Calu3 (cell line): Measurements from ENCODE around the gene KIF26B. TPM values are rescaled to one million over a fixed set of nuclear protein-coding genes. Genes with fewer than 3 reads are reported as not detected.

Source experiments
- BruUV-seq: library from RNA; stranded (reverse); fragments of 400-500 nt; replicated peaks from 2 replicates; lab custom pipeline; 2021; lab: Mats Ljungman, UMichigan
- CTCF ChIA-PET: fragments of 300-600 bp; sonication (Branson Sonifier 250); formaldehyde crosslinking; loops from one replicate; lab custom pipeline; 2022; ENCODE audit warnings: antibody characterized with exemption; lab: Charles Lee
- DNase-seq: peaks from one replicate; pipeline ENCODE4 v3.0.0; 2022
- H3K27ac Mint-ChIP-seq: one replicate; pipeline ENCODE4 v1.8.0; 2022; ENCODE audit warnings: mixed read lengths; ENCODE audit not compliant: unreplicated experiment
- H3K27me3 Mint-ChIP-seq: one replicate; pipeline ENCODE4 v1.8.0; 2022; ENCODE audit warnings: mixed read lengths; ENCODE audit not compliant: unreplicated experiment
- H3K36me3 Mint-ChIP-seq: one replicate; pipeline ENCODE4 v1.8.0; 2022; ENCODE audit warnings: mild to moderate bottlenecking, moderate library complexity, mixed read lengths; ENCODE audit not compliant: insufficient read depth, unreplicated experiment
- H3K4me1 Mint-ChIP-seq: one replicate; pipeline ENCODE4 v1.8.0; 2022; ENCODE audit warnings: mild to moderate bottlenecking, low read depth, mixed read lengths; ENCODE audit not compliant: unreplicated experiment
- H3K4me3 Mint-ChIP-seq: one replicate; pipeline ENCODE4 v1.8.0; 2022; ENCODE audit warnings: mild to moderate bottlenecking, low read depth, moderate library complexity, mixed read lengths; ENCODE audit not compliant: unreplicated experiment
- H3K9me3 Mint-ChIP-seq: one replicate; pipeline ENCODE4 v1.8.0; 2022; ENCODE audit warnings: low read depth, mixed read lengths; ENCODE audit not compliant: unreplicated experiment
- CTCF ChIP-seq: fragments of 200-600 bp; IDR thresholded peaks from one replicate; pipeline ENCODE4 v1.8.0; 2022; ENCODE audit warnings: antibody characterized with exemption; ENCODE audit not compliant: unreplicated experiment
- intact Hi-C: fragments of 100-400 bp; cut with micrococcal nuclease; formaldehyde crosslinking; loops from one replicate; pipeline ENCODE4 v1.10.0; 2022; ENCODE audit not compliant: unreplicated experiment
- total RNA-seq: library from RNA; stranded (reverse); gene quantifications from 2 replicates; pipeline ENCODE4 v1.2.3, GENCODE V29; 2022

Gene KIF26B
- total RNA-seq, 1 experiment from 2014 or later, result 1.1 TPM

- Mint-ChIP-seq H3K4me3 (no peak overlapping the region), H3K27ac (no peak overlapping the region), H3K9me3 (peaks cover 2% of the 10 kb centered on the region), H3K4me1 (no peaks in the 10 kb centered on the region), H3K27me3 (no peaks in the 10 kb centered on the region), H3K36me3 (no peaks in the 10 kb centered on the region)
- no peak for DNase-seq
- no TSS peak for BruUV-seq
- CTCF ChIA-PET, result no interaction called here
- TF ChIP-seq CTCF, result no peak
- intact Hi-C loops, result no loop called here
These were observed 93.5 kb downstream of the KIF26B start for GRCh38 chr1:245248231-245248731.

- H3K4me1 Mint-ChIP-seq, result peaks cover 25% of the 10 kb centered on the region
- H3K4me3 Mint-ChIP-seq, result no peak overlapping the region
- no peaks in the 10 kb centered on the region for H3K36me3 Mint-ChIP-seq
- no peak overlapping the region for H3K27ac Mint-ChIP-seq
- TF ChIP-seq CTCF, result no peak
- no TSS peak for BruUV-seq
- no peaks in the 10 kb centered on the region for H3K9me3 Mint-ChIP-seq
- no peak for DNase-seq
- intact Hi-C loops, result no loop called here
- no peaks in the 10 kb centered on the region for H3K27me3 Mint-ChIP-seq
- CTCF ChIA-PET, result no interaction called here
These were observed 101.0 kb downstream of the KIF26B start for GRCh38 chr1:245255783-245256182.

GRCh38 chr1:245256528-245256927 lies 101.7 kb downstream of the KIF26B start:
- TF ChIP-seq CTCF, result no peak
- no TSS peak for BruUV-seq
- CTCF ChIA-PET, result no interaction called here
- intact Hi-C loops, result no loop called here
- Mint-ChIP-seq H3K27ac (no peak overlapping the region), H3K36me3 (no peaks in the 10 kb centered on the region), H3K9me3 (no peaks in the 10 kb centered on the region), H3K4me1 (peaks cover 25% of the 10 kb centered on the region), H3K27me3 (no peaks in the 10 kb centered on the region), H3K4me3 (no peak overlapping the region)
- DNase-seq, result no peak

GRCh38 chr1:245258271-245258920 lies 103.6 kb downstream of the KIF26B start:
- TF ChIP-seq CTCF, result no peak
- peaks cover 4% of the 10 kb centered on the region for H3K27me3 Mint-ChIP-seq
- no peaks in the 10 kb centered on the region for H3K36me3 Mint-ChIP-seq
- H3K9me3 Mint-ChIP-seq, result no peaks in the 10 kb centered on the region
- H3K4me1 Mint-ChIP-seq, result peaks cover 25% of the 10 kb centered on the region
- no peak overlapping the region for H3K27ac Mint-ChIP-seq
- intact Hi-C loops, result no loop called here
- CTCF ChIA-PET, result interaction anchor here (0.5 to 0.6 kb wide), 2 partner anchors 23 to 280 kb away, joined by 3 read pairs; no protein-coding TSS in a partner anchor
- H3K4me3 Mint-ChIP-seq, result no peak overlapping the region
- DNase-seq, result peak; percentile 45
- BruUV-seq, result no TSS peak
